Caco-2 (cell line): ENCODE results near the gene SEPTIN12. TPM values are rescaled to one million over a fixed set of nuclear protein-coding genes. Genes with fewer than 3 reads are reported as not detected.

Experiments
- BruUV-seq: library from RNA; stranded (reverse); fragments of 400-500 nt; replicated peaks from 2 replicates; lab custom pipeline; 2021; lab: Mats Ljungman, UMichigan
- CTCF ChIA-PET: fragments of 300-600 bp; sonication (Branson Sonifier 250); formaldehyde crosslinking; loops from one replicate; lab custom pipeline; 2022; ENCODE audit warnings: antibody characterized with exemption; lab: Charles Lee
- POLR2A ChIA-PET: fragments of 300-600 bp; sonication (Branson Sonifier 250); formaldehyde crosslinking; loops from one replicate; lab custom pipeline; 2022; ENCODE audit warnings: antibody characterized with exemption; lab: Charles Lee
- DNase-seq, 2 experiments: peaks; one replicate each; pipeline versions ENCODE4 v3.0.0 to v3.0.0-alpha.2; 2020 to 2022
- H3K27me3 ChIP-seq: replicated peaks from 2 replicates; pipeline ENCODE4 v1.6.0; 2011; ENCODE audit warnings: low read length; ENCODE audit not compliant: control insufficient read depth, insufficient read depth
- H3K36me3 ChIP-seq: 2 replicates; pipeline ENCODE4 v1.5.1; 2011; ENCODE audit warnings: low read length; ENCODE audit not compliant: control insufficient read depth, insufficient read depth
- H3K4me1 ChIP-seq: fragments of 250-450 bp; sonication (Bioruptor Pico); 2 replicates; pipeline ENCODE4 v1.5.1; 2020; ENCODE audit warnings: mild to moderate bottlenecking
- H3K4me3 ChIP-seq: 2 replicates; pipeline ENCODE4 v1.5.1; 2011; ENCODE audit warnings: low read depth, mild to moderate bottlenecking, control low read depth, low read length
- H3K9me3 ChIP-seq: fragments of 250-450 bp; sonication (Bioruptor Pico); 2 replicates; pipeline ENCODE4 v1.5.1; 2020; ENCODE audit warnings: mild to moderate bottlenecking, moderate library complexity
- H3K27ac Mint-ChIP-seq: one replicate; pipeline ENCODE4 v1.8.0; 2022; ENCODE audit warnings: mixed read lengths; ENCODE audit not compliant: unreplicated experiment
- H3K27me3 Mint-ChIP-seq: one replicate; pipeline ENCODE4 v1.8.0; 2022; ENCODE audit warnings: mixed read lengths; ENCODE audit not compliant: insufficient read depth, unreplicated experiment
- H3K36me3 Mint-ChIP-seq: one replicate; pipeline ENCODE4 v1.8.0; 2022; ENCODE audit warnings: mild to moderate bottlenecking, mixed read lengths; ENCODE audit not compliant: insufficient read depth, unreplicated experiment
- H3K4me1 Mint-ChIP-seq: one replicate; pipeline ENCODE4 v1.8.0; 2022; ENCODE audit warnings: low read depth, mixed read lengths; ENCODE audit not compliant: unreplicated experiment
- H3K4me3 Mint-ChIP-seq: one replicate; pipeline ENCODE4 v1.8.0; 2022; ENCODE audit warnings: mild to moderate bottlenecking, moderate library complexity, mixed read lengths; ENCODE audit not compliant: unreplicated experiment
- H3K9me3 Mint-ChIP-seq: one replicate; pipeline ENCODE4 v1.8.0; 2022; ENCODE audit warnings: mixed read lengths; ENCODE audit not compliant: unreplicated experiment
- intact Hi-C: fragments of 100-400 bp; cut with micrococcal nuclease; formaldehyde crosslinking; loops from one replicate; pipeline ENCODE4 v1.10.0; 2022; ENCODE audit not compliant: unreplicated experiment
- total RNA-seq: library from RNA; stranded (reverse); gene quantifications from 2 replicates; pipeline ENCODE4 v1.2.3, GENCODE V29; 2022
- TF ChIP-seq, protein P1 (sequence below), 2 experiments: fragments of 200-600 bp in 1 of 2; IDR thresholded peaks; 1 replicate in 1 of 2; 2 replicates in 1 of 2; pipeline versions ENCODE4 v1.5.1 to v1.8.0; 2011 to 2022; ENCODE audit warnings: antibody characterized with exemption in 1 of 2, control low read depth in 1 of 2, inconsistent platforms in 1 of 2, low read depth in 1 of 2, low read length in 1 of 2, mild to moderate bottlenecking in 1 of 2, moderate library complexity in 1 of 2; ENCODE audit not compliant: insufficient read depth in 1 of 2, severe bottlenecking in 1 of 2, unreplicated experiment in 1 of 2

SEPTIN12 gene
- total RNA-seq, 1 experiment from 2014 or later = not detected

- Mint-ChIP-seq H3K4me1 (no peaks in the 10 kb centered on the region), H3K36me3 (peaks cover 44% of the 10 kb centered on the region), H3K9me3 (no peaks in the 10 kb centered on the region), H3K27me3 (no peaks in the 10 kb centered on the region), H3K27ac (no peak overlapping the region), H3K4me3 (no peak overlapping the region)
- CTCF ChIA-PET = no interaction called here
- Histone ChIP-seq H3K4me1 (no peaks in the 10 kb centered on the region), H3K4me3 (no peak overlapping the region), H3K36me3 (peaks cover 6% of the 10 kb centered on the region), H3K27me3 (no peaks in the 10 kb centered on the region), H3K9me3 (0 out of 2 replicates have a peak, but pooled peaks cover 9% of the 10 kb centered on the region)
- no peak for DNase-seq
- POLR2A ChIA-PET = no interaction called here
- BruUV-seq = no TSS peak
- intact Hi-C loops = no loop called here
- TF ChIP-seq, protein P1, sequence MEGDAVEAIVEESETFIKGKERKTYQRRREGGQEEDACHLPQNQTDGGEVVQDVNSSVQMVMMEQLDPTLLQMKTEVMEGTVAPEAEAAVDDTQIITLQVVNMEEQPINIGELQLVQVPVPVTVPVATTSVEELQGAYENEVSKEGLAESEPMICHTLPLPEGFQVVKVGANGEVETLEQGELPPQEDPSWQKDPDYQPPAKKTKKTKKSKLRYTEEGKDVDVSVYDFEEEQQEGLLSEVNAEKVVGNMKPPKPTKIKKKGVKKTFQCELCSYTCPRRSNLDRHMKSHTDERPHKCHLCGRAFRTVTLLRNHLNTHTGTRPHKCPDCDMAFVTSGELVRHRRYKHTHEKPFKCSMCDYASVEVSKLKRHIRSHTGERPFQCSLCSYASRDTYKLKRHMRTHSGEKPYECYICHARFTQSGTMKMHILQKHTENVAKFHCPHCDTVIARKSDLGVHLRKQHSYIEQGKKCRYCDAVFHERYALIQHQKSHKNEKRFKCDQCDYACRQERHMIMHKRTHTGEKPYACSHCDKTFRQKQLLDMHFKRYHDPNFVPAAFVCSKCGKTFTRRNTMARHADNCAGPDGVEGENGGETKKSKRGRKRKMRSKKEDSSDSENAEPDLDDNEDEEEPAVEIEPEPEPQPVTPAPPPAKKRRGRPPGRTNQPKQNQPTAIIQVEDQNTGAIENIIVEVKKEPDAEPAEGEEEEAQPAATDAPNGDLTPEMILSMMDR (IDR thresholded peaks at IDR 0.05; ENCODE audit: insufficient read depth in 1 of 2, low read depth in 1 of 2, low read length in 1 of 2, severe bottlenecking in 1 of 2, unreplicated experiment in 1 of 2) = no peak
Measured at GRCh38 chr16:4752351-4753100, 35.6 kb downstream of the SEPTIN12 start.

- no peaks in the 10 kb centered on the region for H3K4me1 Mint-ChIP-seq
- POLR2A ChIA-PET = no interaction called here
Measured at GRCh38 chr16:4750896-4751295, 37.2 kb downstream of the SEPTIN12 start.

DNA sequence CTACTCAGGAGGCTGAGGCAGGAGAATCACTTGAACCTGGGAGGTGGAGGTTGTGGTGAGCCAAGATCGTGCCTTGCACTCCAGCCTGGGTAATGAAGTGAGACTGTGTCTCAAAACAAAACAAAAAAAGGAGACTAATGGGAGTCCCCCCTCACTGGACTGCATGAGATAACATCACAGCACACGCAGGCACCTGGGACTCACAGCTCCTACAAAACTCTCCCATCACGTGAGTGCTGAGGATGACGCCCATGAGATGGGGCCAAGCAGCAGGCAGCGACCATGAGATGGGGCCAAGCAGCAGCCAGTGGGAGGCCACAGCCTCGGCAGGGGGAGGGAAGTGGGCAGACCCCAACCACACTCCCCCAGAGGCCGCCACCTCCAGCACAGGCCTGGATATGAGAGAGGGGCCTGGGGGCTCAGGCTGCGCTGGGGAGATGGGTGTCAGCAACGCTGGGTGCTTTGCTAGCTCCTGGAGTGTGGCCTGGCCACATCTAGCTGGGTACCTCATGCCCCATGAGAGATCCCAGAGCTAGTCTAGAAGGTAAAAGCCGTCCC, 38.4 kb downstream of the SEPTIN12 start:
- intact Hi-C loops = no loop called here
- Histone ChIP-seq H3K27me3 (no peaks in the 10 kb centered on the region), H3K4me1 (no peaks in the 10 kb centered on the region), H3K9me3 (no peaks in the 10 kb centered on the region), H3K4me3 (no peak overlapping the region), H3K36me3 (no peaks in the 10 kb centered on the region; the same call in 1 of the 2 replicates)
- H3K4me1 Mint-ChIP-seq = no peaks in the 10 kb centered on the region
- H3K4me3 Mint-ChIP-seq = no peak overlapping the region
- no peak for DNase-seq
- TF ChIP-seq, protein P1 (IDR thresholded peaks at IDR 0.05; ENCODE audit: insufficient read depth in 1 of 2, low read depth in 1 of 2, low read length in 1 of 2, severe bottlenecking in 1 of 2, unreplicated experiment in 1 of 2) = no peak
- ChIA-PET CTCF (no interaction called here), POLR2A (interaction anchor here (0.7 kb wide), 1 partner anchor 10 kb away, joined by 6 read pairs; no protein-coding TSS in a partner anchor)
- no peaks in the 10 kb centered on the region for H3K27me3 Mint-ChIP-seq
- H3K9me3 Mint-ChIP-seq = no peaks in the 10 kb centered on the region
- no peak overlapping the region for H3K27ac Mint-ChIP-seq
- H3K36me3 Mint-ChIP-seq = peaks cover 20% of the 10 kb centered on the region
- no TSS peak for BruUV-seq

More at GRCh38 chr16:4750896-4751295, 37.2 kb downstream of the SEPTIN12 start:
- no TSS peak for BruUV-seq
- DNase-seq = no peak
- CTCF ChIA-PET = no interaction called here
- H3K36me3 Mint-ChIP-seq = peaks cover 31% of the 10 kb centered on the region
- intact Hi-C loops = no loop called here
- H3K27me3 Mint-ChIP-seq = no peaks in the 10 kb centered on the region
- H3K9me3 ChIP-seq = 0 out of 2 replicates have a peak, but pooled peaks cover 8% of the 10 kb centered on the region
- H3K9me3 Mint-ChIP-seq = no peaks in the 10 kb centered on the region
- H3K27ac Mint-ChIP-seq = no peak overlapping the region
- no peaks in the 10 kb centered on the region for H3K4me1 ChIP-seq
- H3K27me3 ChIP-seq = no peaks in the 10 kb centered on the region
- TF ChIP-seq, protein P1 (IDR thresholded peaks at IDR 0.05; ENCODE audit: insufficient read depth in 1 of 2, low read depth in 1 of 2, low read length in 1 of 2, severe bottlenecking in 1 of 2, unreplicated experiment in 1 of 2) = no peak
- no peak overlapping the region for H3K4me3 Mint-ChIP-seq
- peaks cover 5% of the 10 kb centered on the region for H3K36me3 ChIP-seq
- H3K4me3 ChIP-seq = no peak overlapping the region
